Choroid plexus epithelial cell (primary cell): ENCODE data around the gene ARHGAP42.

Experiments
- DNase-seq: peaks from one replicate; pipeline ENCODE4 v3.0.0-alpha.2; 2010; ENCODE audit warnings: low read depth
- H3K4me3 ChIP-seq: 2 replicates; pipeline ENCODE4 v1.5.1; 2011; ENCODE audit warnings: low read depth, mild to moderate bottlenecking, control low read depth, low read length, moderate library complexity
- CTCF ChIP-seq: conservative IDR thresholded peaks from 2 replicates; pipeline ENCODE4 v1.5.1; 2011; ENCODE audit warnings: low read depth, mild to moderate bottlenecking, control low read depth, inconsistent platforms, low read length, moderate library complexity

ARHGAP42 gene

GRCh38 chr11:100671471-100671870, 15.6 kb upstream of the ARHGAP42 start:
- TF ChIP-seq CTCF = no peak
- peak; percentile 71 for DNase-seq
- H3K4me3 ChIP-seq = no peak overlapping the region

- no peak for DNase-seq
- no peak overlapping the region for H3K4me3 ChIP-seq
- TF ChIP-seq CTCF = no peak
Measured at GRCh38 chr11:100672498-100673033, 14.5 kb upstream of the ARHGAP42 start.

GRCh38 chr11:100673063-100673462, 14.0 kb upstream of the ARHGAP42 start:
- TF ChIP-seq CTCF = no peak
- DNase-seq = no peak
- no peak overlapping the region for H3K4me3 ChIP-seq

- H3K4me3 ChIP-seq = no peak overlapping the region
- TF ChIP-seq CTCF = no peak
- peak; percentile 77 for DNase-seq
Measured at GRCh38 chr11:100674212-100674611, 12.9 kb upstream of the ARHGAP42 start.

- no peak for DNase-seq
- no peak for TF ChIP-seq CTCF
- H3K4me3 ChIP-seq = no peak overlapping the region
Measured at GRCh38 chr11:100675115-100675650, 11.9 kb upstream of the ARHGAP42 start.

GRCh38 chr11:100676901-100677300, 10.2 kb upstream of the ARHGAP42 start:
- H3K4me3 ChIP-seq = no peak overlapping the region
- TF ChIP-seq CTCF = no peak
- peak; percentile 49 for DNase-seq

- no peak overlapping the region for H3K4me3 ChIP-seq
- DNase-seq = no peak
- no peak for TF ChIP-seq CTCF
Measured at GRCh38 chr11:100677796-100678195, 9.3 kb upstream of the ARHGAP42 start.
